Activated gamma-delta T cell treated with Interleukin-2 at 50 U/mL for 16 hours (primary cell): ENCODE data around the gene KLK4.

ENCODE experiments used
- DNase-seq: peaks from one replicate; pipeline ENCODE4 v3.0.0-alpha.2; 2020

The KLK4 gene

DNA sequence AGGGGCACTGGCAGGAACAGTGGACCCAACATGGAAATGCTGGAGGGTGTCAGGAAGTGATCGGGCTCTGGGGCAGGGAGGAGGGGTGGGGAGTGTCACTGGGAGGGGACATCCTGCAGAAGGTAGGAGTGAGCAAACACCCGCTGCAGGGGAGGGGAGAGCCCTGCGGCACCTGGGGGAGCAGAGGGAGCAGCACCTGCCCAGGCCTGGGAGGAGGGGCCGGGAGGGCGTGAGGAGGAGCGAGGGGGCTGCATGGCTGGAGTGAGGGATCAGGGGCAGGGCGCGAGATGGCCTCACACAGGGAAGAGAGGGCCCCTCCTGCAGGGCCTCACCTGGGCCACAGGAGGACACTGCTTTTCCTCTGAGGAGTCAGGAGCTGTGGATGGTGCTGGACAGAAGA lies 33.9 kb downstream of the KLK4 start:
- no peak for DNase-seq

DNA sequence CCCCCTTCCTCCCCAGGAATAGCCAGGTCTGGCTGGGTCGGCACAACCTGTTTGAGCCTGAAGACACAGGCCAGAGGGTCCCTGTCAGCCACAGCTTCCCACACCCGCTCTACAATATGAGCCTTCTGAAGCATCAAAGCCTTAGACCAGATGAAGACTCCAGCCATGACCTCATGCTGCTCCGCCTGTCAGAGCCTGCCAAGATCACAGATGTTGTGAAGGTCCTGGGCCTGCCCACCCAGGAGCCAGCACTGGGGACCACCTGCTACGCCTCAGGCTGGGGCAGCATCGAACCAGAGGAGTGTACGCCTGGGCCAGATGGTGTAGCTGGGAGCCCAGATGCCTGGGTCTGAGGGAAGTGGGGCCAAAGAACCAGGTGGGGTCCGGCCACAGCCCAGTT lies 34.7 kb downstream of the KLK4 start:
- no peak for DNase-seq

DNA sequence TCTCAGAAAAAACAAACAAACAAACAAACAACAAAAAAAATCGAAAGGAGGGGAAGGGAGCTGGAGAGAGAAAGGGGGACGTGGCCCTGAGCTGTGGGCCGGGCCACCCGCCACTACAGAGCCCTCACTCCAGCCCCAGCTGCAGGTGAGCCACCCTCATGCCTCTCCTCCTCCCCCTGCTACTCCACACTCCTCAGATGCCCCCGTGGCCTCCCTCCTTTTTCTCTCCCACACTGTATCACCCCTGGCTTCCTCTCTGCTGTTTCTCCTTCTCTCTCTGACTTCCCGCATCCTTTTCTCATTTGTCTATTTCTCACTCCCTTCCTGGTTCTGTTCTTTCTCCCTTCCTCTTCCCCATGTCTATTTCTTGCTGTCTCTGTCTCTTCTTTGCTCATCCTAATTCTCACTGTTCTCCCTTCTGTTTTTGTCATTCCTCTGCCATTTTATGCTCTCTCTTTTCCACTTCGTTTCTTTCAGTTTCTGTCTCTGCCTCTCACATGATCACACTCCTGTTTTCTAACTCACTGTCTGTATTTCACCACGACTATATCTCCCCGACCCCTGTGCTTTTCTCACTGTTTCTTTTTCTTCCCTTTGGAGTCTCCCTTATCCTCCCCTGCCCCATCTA lies 35.3 kb downstream of the KLK4 start:
- DNase-seq = no peak

DNA sequence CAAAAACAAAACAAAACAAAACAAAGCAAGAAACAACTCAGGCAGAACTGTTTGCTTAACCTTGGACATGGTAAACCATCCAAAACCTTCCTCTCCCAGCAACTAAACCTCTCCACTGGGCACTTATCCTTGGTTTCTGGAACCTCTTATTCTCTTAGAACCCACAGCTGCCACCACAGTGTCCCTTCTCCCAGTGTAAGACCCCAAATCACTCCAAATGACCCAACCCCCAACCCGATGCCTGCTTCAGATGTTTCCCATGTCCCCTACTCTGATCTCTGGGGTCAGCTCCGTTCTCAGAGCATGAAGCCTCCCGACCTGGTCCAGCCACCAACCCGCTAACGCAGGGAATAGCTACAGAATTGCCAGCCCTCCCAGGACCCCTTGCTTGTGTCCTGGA lies 37.0 kb downstream of the KLK4 start:
- no peak for DNase-seq

GRCh38 chr19:50873056-50873455 lies 38.1 kb downstream of the KLK4 start, which contains the start of gene KLK2:
KLK2 (plus strand) TSS chr19:50873439; CDS start chr19:50873474, 35 bp downstream.
- DNase-seq = no peak

GRCh38 chr19:50870417-50871089 lies 40.6 kb downstream of the KLK4 start:
- no peak for DNase-seq

- no peak for DNase-seq
Measured at GRCh38 chr19:50869479-50869878, 41.7 kb downstream of the KLK4 start.

- no peak for DNase-seq
Measured at GRCh38 chr19:50861496-50862286, 49.5 kb downstream of the KLK4 start.

- DNase-seq = no peak
Measured at GRCh38 chr19:50861010-50861409, 50.2 kb downstream of the KLK4 start.

GRCh38 chr19:50859849-50860248 lies 51.3 kb downstream of the KLK4 start:
- DNase-seq = no peak

GRCh38 chr19:50858886-50859285 lies 52.3 kb downstream of the KLK4 start:
- DNase-seq = no peak

DNA sequence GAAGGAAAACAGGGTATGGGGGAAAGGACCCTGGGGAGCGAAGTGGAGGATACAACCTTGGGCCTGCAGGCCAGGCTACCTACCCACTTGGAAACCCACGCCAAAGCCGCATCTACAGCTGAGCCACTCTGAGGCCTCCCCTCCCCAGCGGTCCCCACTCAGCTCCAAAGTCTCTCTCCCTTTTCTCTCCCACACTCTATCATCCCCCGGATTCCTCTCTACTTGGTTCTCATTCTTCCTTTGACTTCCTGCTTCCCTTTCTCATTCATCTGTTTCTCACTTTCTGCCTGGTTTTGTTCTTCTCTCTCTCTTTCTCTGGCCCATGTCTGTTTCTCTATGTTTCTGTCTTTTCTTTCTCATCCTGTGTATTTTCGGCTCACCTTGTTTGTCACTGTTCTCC lies 53.8 kb downstream of the KLK4 start:
- DNase-seq = no peak
